ENCODE data around the gene KMT2D.

GRCh38 chr12:49023812-49024211 lies 36.8 kb downstream of the KMT2D start:
- TF ChIP-seq CTCF (IDR thresholded peaks at IDR 0.05; ENCODE audit: control extremely low read depth in 1 of 3, insufficient read depth in 1 of 3, low read depth in 1 of 3, low read length in 3 of 3) (no peak), USF2 (IDR thresholded peaks at IDR 0.05; ENCODE audit: low read length) (no peak), BACH1 (IDR thresholded peaks at IDR 0.05; ENCODE audit: low read length) (no peak), POLR2AphosphoS5 (IDR thresholded peaks at IDR 0.05; ENCODE audit: low read depth, low read length) (no peak), KDM1A (IDR thresholded peaks at IDR 0.05; ENCODE audit: borderline replicate concordance, low read length) (no peak), EZH2 (IDR thresholded peaks at IDR 0.05; ENCODE audit: low read depth, low read length, severe bottlenecking) (no peak), YY1 (IDR thresholded peaks at IDR 0.05; ENCODE audit: low read depth, low read length) (no peak), EP300 (IDR thresholded peaks at IDR 0.05; ENCODE audit: borderline replicate concordance in 1 of 2, low read depth in 2 of 2, low read length in 2 of 2) (no peak), CHD1 (IDR thresholded peaks at IDR 0.05; ENCODE audit: low read depth, low read length) (no peak)

Measured in H1 (cell line).